DND-41 (cell line): Measurements from ENCODE around the gene BCL2L13.
"Not testable (repeated sequence)": the region's sequence is repeated elsewhere in the genome, so short reads cannot be mapped to it uniquely, and the experiment has no call there.

Experiments used
- ATAC-seq: fragments of 200-7000 bp; cut with Tn5 transposase; 3 replicates; pipeline ENCODE4 v1.9.1; 2021; ENCODE audit warnings: low read depth; ENCODE audit not compliant: insufficient read depth
- DNase-seq: peaks from one replicate; pipeline ENCODE4 v3.0.0-alpha.2; 2020
- H2AFZ ChIP-seq: 2 replicates; pipeline ENCODE4 v1.6.0; 2012; ENCODE audit warnings: low read depth, low read length
- H3K27ac ChIP-seq: 2 replicates; pipeline ENCODE4 v1.5.1; 2012; ENCODE audit warnings: low read length, inconsistent platforms
- H3K27me3 ChIP-seq: fragments of 200-600 bp; sonication (generic); 2 replicates; pipeline ENCODE4 v1.6.0; 2012; ENCODE audit warnings: low read length, mild to moderate bottlenecking, inconsistent platforms; ENCODE audit not compliant: insufficient read depth, poor library complexity
- H3K36me3 ChIP-seq: 2 replicates; pipeline ENCODE4 v1.5.1; 2012; ENCODE audit warnings: low read length, inconsistent platforms; ENCODE audit not compliant: insufficient read depth
- H3K4me1 ChIP-seq: 2 replicates; pipeline ENCODE4 v1.5.1; 2012; ENCODE audit warnings: mild to moderate bottlenecking, low read length; ENCODE audit not compliant: insufficient read depth
- H3K4me2 ChIP-seq: 2 replicates; pipeline ENCODE4 v1.6.0; 2012; ENCODE audit warnings: mild to moderate bottlenecking, moderate library complexity, low read length, inconsistent platforms; ENCODE audit not compliant: insufficient read depth
- H3K4me3 ChIP-seq, 2 experiments: fragments of 200-600 bp in 1 of 2; shearing (Covaris generic) in 1 of 2; 2 replicates each; pipeline ENCODE4 v1.5.1; 2012 to 2016; ENCODE audit warnings: inconsistent platforms in 2 of 2, low read length in 2 of 2, mild to moderate bottlenecking in 2 of 2, low read depth in 1 of 2, moderate library complexity in 1 of 2
- H3K79me2 ChIP-seq: 2 replicates; pipeline ENCODE4 v1.6.0; 2012; ENCODE audit warnings: low read length, inconsistent platforms; ENCODE audit not compliant: insufficient read depth
- H3K9ac ChIP-seq: 2 replicates; pipeline ENCODE4 v1.6.0; 2012; ENCODE audit warnings: low read depth, mild to moderate bottlenecking, inconsistent platforms, low read length, moderate library complexity
- H3K9me3 ChIP-seq: 2 replicates; pipeline ENCODE4 v1.5.1; 2012; ENCODE audit warnings: low read length, moderate library complexity, mild to moderate bottlenecking, inconsistent platforms; ENCODE audit not compliant: insufficient read depth, severe bottlenecking
- H4K20me1 ChIP-seq: 2 replicates; pipeline ENCODE4 v1.6.0; 2012; ENCODE audit warnings: low read length; ENCODE audit not compliant: insufficient read depth
- CTCF ChIP-seq: IDR thresholded peaks from 2 replicates; pipeline ENCODE4 v1.5.1; 2012; ENCODE audit warnings: borderline replicate concordance, low read length, moderate library complexity, mild to moderate bottlenecking; ENCODE audit not compliant: poor library complexity, severe bottlenecking; ENCODE audit errors: extremely low read depth
- EZH2 ChIP-seq: IDR thresholded peaks from 3 replicates; pipeline ENCODE4 v1.6.1; 2012; ENCODE audit warnings: borderline replicate concordance, low read depth, mild to moderate bottlenecking, moderate library complexity, low read length, inconsistent platforms; ENCODE audit not compliant: severe bottlenecking

The BCL2L13 gene

GRCh38 chr22:17634696-17635095, 3.9 kb upstream of the BCL2L13 start:
- no peak for DNase-seq
- TF ChIP-seq EZH2 (no peak), CTCF (no peak)
- Histone ChIP-seq H3K4me2 (no peak overlapping the region), H3K79me2 (peaks cover 14% of the 10 kb centered on the region), H3K36me3 (no peaks in the 10 kb centered on the region; the same call in 1 of the 2 replicates), H3K27me3 (no peaks in the 10 kb centered on the region), H3K4me3 (no peak overlapping the region), H3K9me3 (no peaks in the 10 kb centered on the region), H4K20me1 (no peaks in the 10 kb centered on the region), H3K4me1 (peaks cover 19% of the 10 kb centered on the region), H3K27ac (no peak overlapping the region), H3K9ac (no peak overlapping the region), H2AFZ (no peak overlapping the region)
- ATAC-seq, result no peak

- H3K36me3 ChIP-seq, H2AFZ ChIP-seq, H3K27ac ChIP-seq, H3K27me3 ChIP-seq, H3K4me2 ChIP-seq, H3K9me3 ChIP-seq, ATAC-seq, H3K9ac ChIP-seq, H3K4me3 ChIP-seq, H4K20me1 ChIP-seq, DNase-seq: not testable (repeated sequence)
- Histone ChIP-seq H3K4me1 (peaks cover 24% of the 10 kb centered on the region), H3K79me2 (peaks cover 24% of the 10 kb centered on the region)
Measured at GRCh38 chr22:17636850-17637249, 1.7 kb upstream of the BCL2L13 start.

GRCh38 chr22:17637490-17638181, 921 bp upstream of the BCL2L13 start:
- ATAC-seq, result no peak
- DNase-seq, result no peak
- H4K20me1 ChIP-seq, result no peaks in the 10 kb centered on the region
- peaks cover 24% of the 10 kb centered on the region for H3K4me1 ChIP-seq
- H2AFZ ChIP-seq, result peak overlapping the region; percentile 96
- H3K4me3 ChIP-seq, result peak overlapping the region; percentile 70 to 86; a peak in 3 of 4 replicates
- H3K4me2 ChIP-seq, result peak overlapping the region; percentile 68
- H3K9ac ChIP-seq, result peak overlapping the region; percentile 84
- H3K27me3 ChIP-seq, result no peaks in the 10 kb centered on the region
- no peaks in the 10 kb centered on the region; the same call in 1 of the 2 replicates for H3K36me3 ChIP-seq
- H3K79me2 ChIP-seq, result peaks cover 24% of the 10 kb centered on the region
- no peaks in the 10 kb centered on the region for H3K9me3 ChIP-seq
- H3K27ac ChIP-seq, result peak overlapping the region; percentile 97
- TF ChIP-seq EZH2, result no peak
- TF ChIP-seq CTCF, result no peak

- Histone ChIP-seq H4K20me1 (no peaks in the 10 kb centered on the region), H3K27ac (peak overlapping the region; percentile 97), H3K9ac (peak overlapping the region; percentile 84), H3K4me1 (peaks cover 24% of the 10 kb centered on the region), H3K4me3 (peak overlapping the region; percentile 70 to 86), H3K9me3 (no peaks in the 10 kb centered on the region), H3K27me3 (no peaks in the 10 kb centered on the region), H3K4me2 (peak overlapping the region; percentile 68), H3K36me3 (no peaks in the 10 kb centered on the region; the same call in 1 of the 2 replicates), H2AFZ (peak overlapping the region; percentile 96), H3K79me2 (peaks cover 24% of the 10 kb centered on the region)
- ATAC-seq, result peak; percentile 28
- TF ChIP-seq EZH2 (no peak), CTCF (no peak)
- DNase-seq, result no peak
Measured at GRCh38 chr22:17638182-17638431, 450 bp upstream of the BCL2L13 start.
